Measurements from ENCODE around the gene TIAM2. TPM values are rescaled to one million over a fixed set of nuclear protein-coding genes. Genes with fewer than 3 reads are reported as not detected.

The TIAM2 gene
- total and polyA plus RNA-seq, 2 experiments from 2014 or later: 14.2 to 24.4 TPM

DNA sequence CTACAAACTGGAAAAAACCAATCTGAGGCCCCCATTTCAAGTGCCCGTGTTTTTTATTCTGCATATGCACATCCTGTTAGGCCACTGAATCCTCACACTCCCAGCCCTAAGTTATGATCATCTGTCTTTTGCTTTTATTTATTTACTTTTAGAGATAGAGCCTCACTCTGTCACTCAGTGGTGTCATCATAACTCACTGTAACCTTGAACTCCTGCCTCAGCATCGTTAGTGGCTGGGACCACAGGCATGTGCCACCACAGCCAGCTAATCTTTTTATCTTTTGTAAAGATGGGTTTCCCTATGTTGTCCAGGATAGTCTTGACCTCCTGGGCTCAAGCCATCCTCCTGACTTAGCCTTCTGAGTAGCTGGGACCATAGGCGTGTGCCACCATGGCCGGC, 239.1 kb downstream of the TIAM2 start:
- H3K27me3 Mint-ChIP-seq (ENCODE audit: insufficient read depth, low read depth, poor library complexity): peaks cover 5% of the 10 kb centered on the region
- Histone ChIP-seq H3K27me3 (ENCODE audit: insufficient read depth) (no peaks in the 10 kb centered on the region), H2AFZ (no peak overlapping the region), H3K4me3 (no peak overlapping the region), H3K4me1 (ENCODE audit: insufficient read depth) (peaks cover 6% of the 10 kb centered on the region; the same call in 1 of the 2 replicates), H4K20me1 (replicated peaks; ENCODE audit: insufficient read depth) (no peaks in the 10 kb centered on the region; the same call in 1 of the 2 replicates), H3K4me2 (no peak overlapping the region), H3K36me3 (ENCODE audit: insufficient read depth) (peaks cover 18% of the 10 kb centered on the region), H3K79me2 (replicated peaks; ENCODE audit: insufficient read depth) (no peaks in the 10 kb centered on the region), H3F3A (replicated peaks; ENCODE audit: low read depth) (no peaks in the 10 kb centered on the region), H3K27ac (ENCODE audit: low read depth) (no peak overlapping the region), H3K9me2 (ENCODE audit: insufficient read depth) (0 out of 2 replicates have a peak, but pooled peaks cover 8% of the 10 kb centered on the region)
- no peak overlapping the region for H3K27ac Mint-ChIP-seq
- H3K4me1 Mint-ChIP-seq: peaks cover 8% of the 10 kb centered on the region; the same call in 2 of the 3 replicates
- no peak overlapping the region for H3K4me3 Mint-ChIP-seq
- H3K9me3 Mint-ChIP-seq: peaks cover 42% of the 10 kb centered on the region
- no peak for ATAC-seq
- no peak for TF ChIP-seq EZH2phosphoT487 (IDR thresholded peaks at IDR 0.05; ENCODE audit: unreplicated experiment)
- TF ChIP-seq EZH2 (IDR thresholded peaks at IDR 0.05; ENCODE audit: low read depth, unreplicated experiment): no peak
- TF ChIP-seq STAT1 (IDR thresholded peaks at IDR 0.05; ENCODE audit: unreplicated experiment): no peak
- TF ChIP-seq ZNF114 (CRISPR knock-in tag; IDR thresholded peaks at IDR 0.05): no peak
- TF ChIP-seq, protein P1, sequence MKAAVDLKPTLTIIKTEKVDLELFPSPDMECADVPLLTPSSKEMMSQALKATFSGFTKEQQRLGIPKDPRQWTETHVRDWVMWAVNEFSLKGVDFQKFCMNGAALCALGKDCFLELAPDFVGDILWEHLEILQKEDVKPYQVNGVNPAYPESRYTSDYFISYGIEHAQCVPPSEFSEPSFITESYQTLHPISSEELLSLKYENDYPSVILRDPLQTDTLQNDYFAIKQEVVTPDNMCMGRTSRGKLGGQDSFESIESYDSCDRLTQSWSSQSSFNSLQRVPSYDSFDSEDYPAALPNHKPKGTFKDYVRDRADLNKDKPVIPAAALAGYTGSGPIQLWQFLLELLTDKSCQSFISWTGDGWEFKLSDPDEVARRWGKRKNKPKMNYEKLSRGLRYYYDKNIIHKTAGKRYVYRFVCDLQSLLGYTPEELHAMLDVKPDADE (IDR thresholded peaks at IDR 0.05): no peak
- TF ChIP-seq POLR2AphosphoS5 (IDR thresholded peaks at IDR 0.05; ENCODE audit: low read depth): no peak
- TF ChIP-seq, protein P2, sequence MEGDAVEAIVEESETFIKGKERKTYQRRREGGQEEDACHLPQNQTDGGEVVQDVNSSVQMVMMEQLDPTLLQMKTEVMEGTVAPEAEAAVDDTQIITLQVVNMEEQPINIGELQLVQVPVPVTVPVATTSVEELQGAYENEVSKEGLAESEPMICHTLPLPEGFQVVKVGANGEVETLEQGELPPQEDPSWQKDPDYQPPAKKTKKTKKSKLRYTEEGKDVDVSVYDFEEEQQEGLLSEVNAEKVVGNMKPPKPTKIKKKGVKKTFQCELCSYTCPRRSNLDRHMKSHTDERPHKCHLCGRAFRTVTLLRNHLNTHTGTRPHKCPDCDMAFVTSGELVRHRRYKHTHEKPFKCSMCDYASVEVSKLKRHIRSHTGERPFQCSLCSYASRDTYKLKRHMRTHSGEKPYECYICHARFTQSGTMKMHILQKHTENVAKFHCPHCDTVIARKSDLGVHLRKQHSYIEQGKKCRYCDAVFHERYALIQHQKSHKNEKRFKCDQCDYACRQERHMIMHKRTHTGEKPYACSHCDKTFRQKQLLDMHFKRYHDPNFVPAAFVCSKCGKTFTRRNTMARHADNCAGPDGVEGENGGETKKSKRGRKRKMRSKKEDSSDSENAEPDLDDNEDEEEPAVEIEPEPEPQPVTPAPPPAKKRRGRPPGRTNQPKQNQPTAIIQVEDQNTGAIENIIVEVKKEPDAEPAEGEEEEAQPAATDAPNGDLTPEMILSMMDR (conservative IDR thresholded peaks at IDR 0.05; ENCODE audit: low read depth in 2 of 2): no peak
- no peak for TF ChIP-seq JUNB (IDR thresholded peaks at IDR 0.05; ENCODE audit: unreplicated experiment)
- TF ChIP-seq, protein P3, sequence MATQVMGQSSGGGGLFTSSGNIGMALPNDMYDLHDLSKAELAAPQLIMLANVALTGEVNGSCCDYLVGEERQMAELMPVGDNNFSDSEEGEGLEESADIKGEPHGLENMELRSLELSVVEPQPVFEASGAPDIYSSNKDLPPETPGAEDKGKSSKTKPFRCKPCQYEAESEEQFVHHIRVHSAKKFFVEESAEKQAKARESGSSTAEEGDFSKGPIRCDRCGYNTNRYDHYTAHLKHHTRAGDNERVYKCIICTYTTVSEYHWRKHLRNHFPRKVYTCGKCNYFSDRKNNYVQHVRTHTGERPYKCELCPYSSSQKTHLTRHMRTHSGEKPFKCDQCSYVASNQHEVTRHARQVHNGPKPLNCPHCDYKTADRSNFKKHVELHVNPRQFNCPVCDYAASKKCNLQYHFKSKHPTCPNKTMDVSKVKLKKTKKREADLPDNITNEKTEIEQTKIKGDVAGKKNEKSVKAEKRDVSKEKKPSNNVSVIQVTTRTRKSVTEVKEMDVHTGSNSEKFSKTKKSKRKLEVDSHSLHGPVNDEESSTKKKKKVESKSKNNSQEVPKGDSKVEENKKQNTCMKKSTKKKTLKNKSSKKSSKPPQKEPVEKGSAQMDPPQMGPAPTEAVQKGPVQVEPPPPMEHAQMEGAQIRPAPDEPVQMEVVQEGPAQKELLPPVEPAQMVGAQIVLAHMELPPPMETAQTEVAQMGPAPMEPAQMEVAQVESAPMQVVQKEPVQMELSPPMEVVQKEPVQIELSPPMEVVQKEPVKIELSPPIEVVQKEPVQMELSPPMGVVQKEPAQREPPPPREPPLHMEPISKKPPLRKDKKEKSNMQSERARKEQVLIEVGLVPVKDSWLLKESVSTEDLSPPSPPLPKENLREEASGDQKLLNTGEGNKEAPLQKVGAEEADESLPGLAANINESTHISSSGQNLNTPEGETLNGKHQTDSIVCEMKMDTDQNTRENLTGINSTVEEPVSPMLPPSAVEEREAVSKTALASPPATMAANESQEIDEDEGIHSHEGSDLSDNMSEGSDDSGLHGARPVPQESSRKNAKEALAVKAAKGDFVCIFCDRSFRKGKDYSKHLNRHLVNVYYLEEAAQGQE (IDR thresholded peaks at IDR 0.05; ENCODE audit: unreplicated experiment): no peak
- TF ChIP-seq, protein P4, sequence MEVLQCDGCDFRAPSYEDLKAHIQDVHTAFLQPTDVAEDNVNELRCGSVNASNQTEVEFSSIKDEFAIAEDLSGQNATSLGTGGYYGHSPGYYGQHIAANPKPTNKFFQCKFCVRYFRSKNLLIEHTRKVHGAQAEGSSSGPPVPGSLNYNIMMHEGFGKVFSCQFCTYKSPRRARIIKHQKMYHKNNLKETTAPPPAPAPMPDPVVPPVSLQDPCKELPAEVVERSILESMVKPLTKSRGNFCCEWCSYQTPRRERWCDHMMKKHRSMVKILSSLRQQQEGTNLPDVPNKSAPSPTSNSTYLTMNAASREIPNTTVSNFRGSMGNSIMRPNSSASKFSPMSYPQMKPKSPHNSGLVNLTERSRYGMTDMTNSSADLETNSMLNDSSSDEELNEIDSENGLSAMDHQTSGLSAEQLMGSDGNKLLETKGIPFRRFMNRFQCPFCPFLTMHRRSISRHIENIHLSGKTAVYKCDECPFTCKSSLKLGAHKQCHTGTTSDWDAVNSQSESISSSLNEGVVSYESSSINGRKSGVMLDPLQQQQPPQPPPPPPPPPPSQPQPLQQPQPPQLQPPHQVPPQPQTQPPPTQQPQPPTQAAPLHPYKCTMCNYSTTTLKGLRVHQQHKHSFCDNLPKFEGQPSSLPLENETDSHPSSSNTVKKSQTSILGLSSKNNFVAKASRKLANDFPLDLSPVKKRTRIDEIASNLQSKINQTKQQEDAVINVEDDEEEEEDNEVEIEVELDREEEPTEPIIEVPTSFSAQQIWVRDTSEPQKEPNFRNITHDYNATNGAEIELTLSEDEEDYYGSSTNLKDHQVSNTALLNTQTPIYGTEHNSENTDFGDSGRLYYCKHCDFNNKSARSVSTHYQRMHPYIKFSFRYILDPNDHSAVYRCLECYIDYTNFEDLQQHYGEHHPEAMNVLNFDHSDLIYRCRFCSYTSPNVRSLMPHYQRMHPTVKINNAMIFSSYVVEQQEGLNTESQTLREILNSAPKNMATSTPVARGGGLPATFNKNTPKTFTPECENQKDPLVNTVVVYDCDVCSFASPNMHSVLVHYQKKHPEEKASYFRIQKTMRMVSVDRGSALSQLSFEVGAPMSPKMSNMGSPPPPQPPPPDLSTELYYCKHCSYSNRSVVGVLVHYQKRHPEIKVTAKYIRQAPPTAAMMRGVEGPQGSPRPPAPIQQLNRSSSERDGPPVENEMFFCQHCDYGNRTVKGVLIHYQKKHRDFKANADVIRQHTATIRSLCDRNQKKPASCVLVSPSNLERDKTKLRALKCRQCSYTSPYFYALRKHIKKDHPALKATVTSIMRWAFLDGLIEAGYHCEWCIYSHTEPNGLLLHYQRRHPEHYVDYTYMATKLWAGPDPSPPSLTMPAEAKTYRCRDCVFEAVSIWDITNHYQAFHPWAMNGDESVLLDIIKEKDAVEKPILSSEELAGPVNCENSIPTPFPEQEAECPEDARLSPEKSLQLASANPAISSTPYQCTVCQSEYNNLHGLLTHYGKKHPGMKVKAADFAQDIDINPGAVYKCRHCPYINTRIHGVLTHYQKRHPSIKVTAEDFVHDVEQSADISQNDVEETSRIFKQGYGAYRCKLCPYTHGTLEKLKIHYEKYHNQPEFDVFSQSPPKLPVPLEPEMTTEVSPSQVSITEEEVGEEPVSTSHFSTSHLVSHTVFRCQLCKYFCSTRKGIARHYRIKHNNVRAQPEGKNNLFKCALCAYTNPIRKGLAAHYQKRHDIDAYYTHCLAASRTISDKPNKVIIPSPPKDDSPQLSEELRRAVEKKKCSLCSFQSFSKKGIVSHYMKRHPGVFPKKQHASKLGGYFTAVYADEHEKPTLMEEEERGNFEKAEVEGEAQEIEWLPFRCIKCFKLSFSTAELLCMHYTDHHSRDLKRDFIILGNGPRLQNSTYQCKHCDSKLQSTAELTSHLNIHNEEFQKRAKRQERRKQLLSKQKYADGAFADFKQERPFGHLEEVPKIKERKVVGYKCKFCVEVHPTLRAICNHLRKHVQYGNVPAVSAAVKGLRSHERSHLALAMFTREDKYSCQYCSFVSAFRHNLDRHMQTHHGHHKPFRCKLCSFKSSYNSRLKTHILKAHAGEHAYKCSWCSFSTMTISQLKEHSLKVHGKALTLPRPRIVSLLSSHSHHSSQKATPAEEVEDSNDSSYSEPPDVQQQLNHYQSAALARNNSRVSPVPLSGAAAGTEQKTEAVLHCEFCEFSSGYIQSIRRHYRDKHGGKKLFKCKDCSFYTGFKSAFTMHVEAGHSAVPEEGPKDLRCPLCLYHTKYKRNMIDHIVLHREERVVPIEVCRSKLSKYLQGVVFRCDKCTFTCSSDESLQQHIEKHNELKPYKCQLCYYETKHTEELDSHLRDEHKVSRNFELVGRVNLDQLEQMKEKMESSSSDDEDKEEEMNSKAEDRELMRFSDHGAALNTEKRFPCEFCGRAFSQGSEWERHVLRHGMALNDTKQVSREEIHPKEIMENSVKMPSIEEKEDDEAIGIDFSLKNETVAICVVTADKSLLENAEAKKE (CRISPR knock-in tag; IDR thresholded peaks at IDR 0.05): no peak
- no peak for TF ChIP-seq CREB1 (CRISPR knock-in tag; IDR thresholded peaks at IDR 0.05; ENCODE audit: low read depth)
- TF ChIP-seq ZNF331 (CRISPR knock-in tag; IDR thresholded peaks at IDR 0.05; ENCODE audit: low read depth): no peak
- no peak for TF ChIP-seq NANOG (IDR thresholded peaks at IDR 0.05; ENCODE audit: borderline replicate concordance)
- H3K36me3 Mint-ChIP-seq (ENCODE audit: low read depth): peaks cover 44% of the 10 kb centered on the region
- no peak for DNase-seq (ENCODE audit: low spot score)
